G401 (cell line): ENCODE measurements around the gene CLBA1. TPM values are rescaled to one million over a fixed set of nuclear protein-coding genes. Genes with fewer than 3 reads are reported as not detected.
A peak's percentile ranks its signal among the peaks of the same experiment; 100 is the strongest.

Source experiments
- DNase-seq: peaks from one replicate; pipeline ENCODE4 v3.0.0-alpha.2; 2015; ENCODE audit warnings: low spot score
- in situ Hi-C: cut with HindIII; loops from 2 replicates; pipeline ENCODE4 v1.10.0; 2016; ENCODE audit warnings: low sequenced_read_pairs, mixed read lengths
- total RNA-seq: library from RNA; depleted of rRNA; stranded (reverse); fragments of >200 nt; shearing (Covaris generic); gene quantifications from 2 replicates; pipeline ENCODE4 v1.2.3, GENCODE V29; 2014

CLBA1 gene
- total RNA-seq, 1 experiment from 2014 or later, result 18.0 TPM

DNA sequence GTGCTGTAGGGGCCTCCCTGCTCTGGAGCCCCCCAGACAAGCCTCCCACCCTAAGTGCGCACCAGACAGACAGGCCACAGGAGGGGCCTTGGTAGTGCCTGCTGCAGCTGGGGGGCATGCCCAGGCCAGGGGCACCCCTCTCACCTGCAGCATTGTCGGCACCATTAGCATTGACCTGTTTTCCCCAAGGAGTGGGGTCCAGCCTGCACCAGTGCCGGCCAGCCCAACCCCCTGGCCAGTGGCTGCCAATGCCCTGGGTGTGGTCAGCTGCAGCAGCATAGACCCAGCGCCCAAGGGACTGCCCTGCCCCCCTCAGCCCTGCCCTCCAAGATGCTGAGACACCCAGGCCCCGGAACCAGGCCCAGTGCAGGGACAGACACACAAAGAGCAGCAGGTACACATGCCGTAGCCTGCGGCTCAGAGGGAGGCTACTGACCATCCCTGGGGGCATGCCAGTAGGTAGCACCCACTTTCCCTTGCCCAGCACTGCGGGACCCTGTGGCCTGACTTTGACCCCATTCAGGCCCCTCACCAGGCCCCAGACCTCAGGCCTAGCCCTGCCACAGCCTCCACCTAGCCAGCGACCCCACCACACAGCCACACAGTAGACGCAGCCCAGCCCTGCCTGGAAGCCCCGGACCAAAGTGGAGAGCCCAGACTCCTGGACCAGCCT is 8.4 kb upstream of the CLBA1 start:
- in situ Hi-C loops, result no loop called here
- DNase-seq, result no peak

DNA sequence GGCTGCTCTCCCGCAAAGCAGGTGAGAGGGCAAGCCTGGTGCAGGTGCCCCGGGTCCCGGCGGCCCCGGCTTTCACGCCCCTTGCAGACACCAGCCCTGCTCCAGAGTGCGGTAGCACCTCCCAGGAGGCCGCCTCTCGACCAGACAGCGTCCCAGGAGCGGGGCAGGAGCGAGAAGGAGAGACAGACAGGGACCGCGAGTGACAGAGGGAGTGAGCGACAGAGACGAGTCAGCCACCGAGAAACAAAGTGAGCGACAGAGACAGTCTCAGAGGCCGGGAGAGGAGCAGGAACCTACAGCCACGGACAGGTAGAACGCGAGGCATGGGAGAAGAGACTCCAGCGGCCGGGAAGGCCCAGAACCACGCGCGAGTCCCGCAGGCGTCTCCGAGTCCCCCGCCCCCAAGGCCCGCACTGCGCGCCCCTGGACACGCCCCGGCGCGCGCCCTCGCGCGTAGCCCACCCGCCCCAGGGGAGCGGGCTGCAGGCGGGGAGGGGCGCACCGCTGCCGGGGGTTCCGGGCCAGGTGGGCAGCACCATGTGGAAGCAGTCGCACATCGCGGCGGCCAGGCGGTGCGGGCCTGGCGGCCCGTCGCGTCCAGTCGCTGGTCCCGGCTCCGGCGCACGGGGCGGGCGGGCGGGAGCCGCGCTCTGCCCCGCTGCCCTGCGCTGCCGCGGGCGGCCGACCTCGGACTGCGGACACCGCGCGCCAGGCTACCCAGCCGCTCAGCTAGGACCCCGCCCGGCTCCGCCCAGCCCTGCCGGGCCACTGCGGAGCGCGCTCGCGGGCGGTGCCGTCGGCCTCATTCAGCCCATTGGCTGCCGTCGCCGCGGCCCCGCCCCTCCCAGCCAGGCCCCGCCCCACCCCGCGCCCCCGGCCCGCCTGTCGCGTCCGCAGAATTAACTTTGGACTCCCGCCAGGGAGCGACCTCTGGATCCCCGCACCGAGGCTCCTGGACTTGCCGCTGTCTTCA is 7.6 kb upstream of the CLBA1 start, which contains the start of gene AHNAK2:
AHNAK2 (minus strand) TSS at position 694 of the 973 bp plus-strand sequence; CDS start at position 557, 137 bp downstream.
- DNase-seq, result peak; percentile 64
- in situ Hi-C loops, result no loop called here

DNA sequence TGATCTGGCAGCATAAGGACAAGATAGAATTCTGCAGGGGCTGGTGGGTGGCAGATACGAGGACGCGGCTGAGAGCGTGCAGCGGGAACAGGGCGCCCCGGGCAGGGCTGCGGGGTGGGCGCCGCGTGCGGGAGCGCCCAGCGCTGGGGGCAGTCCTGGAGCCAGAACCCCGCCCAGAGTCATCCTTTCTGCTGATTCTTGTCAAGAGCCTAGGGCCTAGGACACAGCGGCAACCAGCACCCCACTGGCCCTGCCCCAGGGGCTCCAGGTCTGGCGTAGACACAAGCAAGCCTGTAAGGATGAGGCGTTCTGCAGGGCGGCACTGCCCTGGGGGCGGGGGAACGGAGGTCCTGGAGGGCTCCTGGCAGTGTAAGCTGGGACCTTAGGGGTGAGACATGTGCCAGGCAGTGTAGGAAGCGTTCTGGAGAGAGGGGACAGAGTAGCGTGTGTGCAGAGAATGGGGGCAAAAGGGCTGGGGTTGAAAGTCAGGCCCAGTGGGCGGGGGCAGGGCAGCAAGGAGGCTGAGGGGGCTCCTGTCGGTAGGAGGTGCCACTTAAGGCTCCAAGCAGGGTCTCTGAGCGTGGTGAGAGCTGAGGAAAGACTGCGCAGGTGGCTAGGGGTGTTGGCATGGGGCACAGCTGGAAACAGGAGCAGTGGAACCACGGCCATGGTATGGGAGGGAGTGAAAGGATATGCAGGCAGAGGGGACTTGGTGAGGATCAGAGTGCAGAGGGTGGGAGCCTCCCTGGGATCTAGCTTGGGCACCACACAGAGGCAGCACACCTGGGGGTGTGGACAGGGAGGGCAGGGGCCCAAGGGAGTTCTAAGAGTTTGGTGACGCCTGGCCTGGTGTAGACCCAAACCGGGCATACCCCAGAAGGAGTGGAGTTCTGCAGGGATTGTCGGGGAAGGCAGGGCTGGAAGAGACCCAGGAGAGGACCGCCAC is 6.6 kb upstream of the CLBA1 start:
- no peak for DNase-seq
- in situ Hi-C loops, result no loop called here

DNA sequence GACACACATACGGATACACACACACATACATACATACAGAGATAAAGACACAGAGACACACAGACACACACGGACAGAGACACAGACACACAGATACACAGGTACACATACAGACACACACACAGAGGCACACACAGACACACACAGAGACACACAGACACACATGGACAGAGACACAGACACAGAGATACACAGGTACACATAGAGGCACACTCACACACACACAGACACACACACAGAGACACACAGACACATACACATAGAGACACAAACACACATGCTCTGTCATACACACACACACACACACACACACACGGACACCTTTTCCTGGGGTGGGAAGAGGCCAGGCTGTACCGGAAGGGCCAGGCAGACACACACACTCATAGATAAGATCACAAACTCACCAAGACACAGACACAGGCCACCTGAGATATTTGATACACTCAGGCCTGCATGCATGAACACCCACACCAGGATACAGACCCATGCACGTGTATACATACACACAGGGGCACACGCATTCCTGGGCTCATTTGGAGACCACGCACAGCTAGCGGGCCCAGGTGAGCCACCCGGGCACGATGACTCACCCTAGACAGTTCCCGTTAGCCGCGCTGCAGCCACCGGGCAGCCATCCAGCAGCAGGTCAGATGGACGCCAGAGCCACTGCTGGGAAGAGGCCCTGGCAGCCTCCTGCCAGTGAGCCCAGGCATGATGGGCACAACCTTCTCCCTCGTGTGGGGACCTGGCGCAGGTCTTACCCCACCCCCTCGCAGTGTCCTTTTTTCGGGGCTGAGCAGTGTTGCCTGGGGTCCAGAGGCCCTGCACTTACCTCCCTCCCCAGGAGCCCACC is 5.6 kb upstream of the CLBA1 start:
- peak; percentile 80 for DNase-seq
- in situ Hi-C loops, result no loop called here

DNA sequence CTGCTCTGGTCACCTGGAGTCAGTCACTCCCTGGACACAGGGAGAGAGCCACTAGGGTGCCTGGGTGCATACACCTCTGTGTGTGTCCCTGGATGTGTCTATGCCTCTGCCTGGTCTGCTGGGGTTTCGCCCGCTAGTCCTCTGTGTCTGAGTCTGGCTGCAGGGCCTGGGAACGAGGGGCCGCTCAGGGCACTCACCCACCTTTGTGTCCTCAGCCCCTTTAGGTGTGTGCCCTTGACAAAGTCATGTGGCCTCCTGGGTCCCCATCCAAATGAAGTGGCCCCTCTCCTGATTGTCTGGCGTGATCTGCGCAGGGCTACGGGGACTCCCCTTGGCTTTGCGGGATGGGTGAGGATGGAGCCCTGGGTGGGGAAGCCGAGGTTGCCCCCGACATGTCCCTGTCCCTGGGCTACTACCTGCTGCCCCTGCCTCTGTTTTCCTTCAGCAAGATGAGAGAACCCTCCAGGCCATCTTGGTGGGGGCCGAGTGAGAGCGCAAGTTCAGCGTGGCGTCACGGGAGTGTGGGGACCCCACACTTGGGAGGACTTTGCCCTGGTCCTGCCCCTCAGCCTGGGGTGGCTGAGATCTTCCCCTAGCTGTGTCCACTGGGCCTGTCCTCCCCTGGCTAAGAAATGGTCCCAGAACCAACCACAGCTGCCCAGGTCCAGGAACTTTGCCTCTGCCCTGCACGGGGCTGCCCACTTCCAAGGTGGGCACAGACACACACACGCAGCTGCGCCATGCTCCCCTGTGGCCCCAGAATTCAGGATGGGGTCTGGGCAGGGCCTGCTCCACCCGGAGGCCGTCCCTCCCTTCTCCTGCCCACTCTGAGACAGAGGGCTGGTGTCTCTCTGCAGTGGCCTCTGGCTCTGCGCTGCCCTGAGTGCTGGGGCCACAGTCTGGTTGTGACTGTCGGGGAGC is 4.7 kb upstream of the CLBA1 start:
- in situ Hi-C loops, result no loop called here
- DNase-seq, result no peak

DNA sequence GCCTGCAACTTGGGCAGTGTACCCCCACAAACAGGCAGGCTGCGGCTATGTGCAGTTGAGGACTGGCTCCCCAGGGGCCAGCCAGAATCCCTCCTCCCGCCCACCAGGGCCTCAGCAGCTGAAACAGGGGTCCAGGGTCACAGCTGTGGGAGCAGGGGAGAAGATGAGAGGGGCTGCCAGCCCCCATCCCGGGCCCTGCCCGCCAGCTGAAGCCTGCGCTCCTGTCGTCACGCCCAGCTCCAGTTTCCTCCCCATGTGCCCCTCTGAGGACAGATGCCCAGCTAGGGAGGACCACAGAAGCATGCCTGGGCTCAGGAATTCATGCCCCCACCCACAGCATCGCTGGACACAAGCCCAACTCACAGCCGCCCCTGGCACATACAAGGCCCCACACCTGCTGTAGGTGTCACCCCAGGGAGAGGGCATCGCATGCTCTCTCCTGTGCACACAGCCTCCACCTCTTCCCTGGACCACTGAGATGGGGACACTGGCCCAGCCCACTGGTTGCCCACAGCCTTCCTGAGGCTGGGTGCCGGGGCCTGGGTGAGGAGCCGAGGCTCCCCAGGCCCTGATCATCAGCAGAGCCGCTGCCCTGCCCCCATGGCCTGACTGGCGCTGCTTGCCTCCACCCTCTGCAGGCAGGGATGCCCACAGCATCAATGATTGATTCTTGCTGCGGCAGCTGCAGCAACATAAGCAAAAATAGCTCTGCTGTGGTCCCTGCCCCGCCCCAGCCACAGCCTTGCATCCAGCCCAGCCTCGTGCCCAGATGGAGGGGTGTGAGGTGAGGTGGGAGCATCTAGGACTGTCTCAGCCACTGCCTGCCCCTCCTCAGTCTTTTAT is 3.7 kb upstream of the CLBA1 start:
- in situ Hi-C loops, result no loop called here

DNA sequence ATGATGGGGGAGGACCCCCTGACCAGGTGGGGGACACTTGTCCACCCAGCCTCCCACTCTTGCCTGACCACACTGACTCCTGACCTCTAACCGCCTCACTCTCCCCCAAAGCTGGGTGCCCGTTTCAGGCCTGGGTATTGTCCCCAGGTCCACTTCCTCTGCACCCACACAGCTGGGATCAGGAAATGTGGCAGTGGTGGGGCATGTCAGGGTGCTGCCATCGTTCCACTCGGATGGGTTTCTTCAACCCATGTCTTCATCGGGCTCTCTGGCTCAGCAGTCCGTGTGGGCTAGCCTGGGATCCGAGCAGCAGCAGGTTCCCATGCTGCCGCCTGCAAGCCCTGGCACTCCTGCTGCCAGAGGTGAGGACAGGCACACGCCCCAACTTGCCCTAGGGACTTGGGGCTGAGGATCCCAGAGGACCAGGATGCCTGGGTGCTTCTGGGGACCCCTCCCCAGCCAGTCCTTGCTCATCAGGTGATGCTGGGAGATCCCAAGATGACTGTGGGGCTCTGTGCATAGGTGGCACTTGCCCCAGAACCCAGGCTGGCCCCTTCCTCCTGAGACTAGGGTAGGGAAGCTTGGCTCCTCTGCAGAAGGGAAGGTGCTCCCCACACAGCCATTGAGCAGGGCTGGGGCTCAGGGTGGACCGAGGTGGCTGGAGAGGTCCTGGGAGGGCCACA is 2.9 kb upstream of the CLBA1 start:
- in situ Hi-C loops, result no loop called here
- DNase-seq, result no peak

More for the DNA sequence above, 3.7 kb upstream of the CLBA1 start:
- no peak for DNase-seq

DNA sequence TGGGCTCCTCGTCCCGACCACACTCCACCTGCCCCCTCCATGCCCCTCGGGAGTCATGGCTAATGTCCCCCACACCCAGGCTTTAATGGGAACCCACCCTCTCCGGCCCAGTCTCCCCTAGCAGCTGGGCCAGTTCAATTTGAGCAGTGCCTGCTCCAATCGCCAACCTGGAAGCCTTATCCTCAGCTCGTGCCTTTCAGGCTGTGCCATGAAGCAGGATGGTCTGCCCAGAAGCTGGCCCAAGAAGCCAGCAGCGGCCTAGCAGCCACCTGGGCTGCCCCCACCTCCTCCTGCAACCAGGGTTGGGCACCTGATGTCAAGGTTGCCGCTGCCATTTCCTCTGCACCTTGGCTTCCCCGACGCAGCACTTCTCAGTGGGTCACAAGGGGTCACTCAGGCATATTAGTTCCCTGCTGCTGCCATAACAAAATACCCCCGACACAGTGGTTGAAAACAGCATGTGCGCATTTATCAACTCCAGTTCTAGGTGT is 2.3 kb upstream of the CLBA1 start:
- no peak for DNase-seq
- in situ Hi-C loops, result no loop called here

DNA sequence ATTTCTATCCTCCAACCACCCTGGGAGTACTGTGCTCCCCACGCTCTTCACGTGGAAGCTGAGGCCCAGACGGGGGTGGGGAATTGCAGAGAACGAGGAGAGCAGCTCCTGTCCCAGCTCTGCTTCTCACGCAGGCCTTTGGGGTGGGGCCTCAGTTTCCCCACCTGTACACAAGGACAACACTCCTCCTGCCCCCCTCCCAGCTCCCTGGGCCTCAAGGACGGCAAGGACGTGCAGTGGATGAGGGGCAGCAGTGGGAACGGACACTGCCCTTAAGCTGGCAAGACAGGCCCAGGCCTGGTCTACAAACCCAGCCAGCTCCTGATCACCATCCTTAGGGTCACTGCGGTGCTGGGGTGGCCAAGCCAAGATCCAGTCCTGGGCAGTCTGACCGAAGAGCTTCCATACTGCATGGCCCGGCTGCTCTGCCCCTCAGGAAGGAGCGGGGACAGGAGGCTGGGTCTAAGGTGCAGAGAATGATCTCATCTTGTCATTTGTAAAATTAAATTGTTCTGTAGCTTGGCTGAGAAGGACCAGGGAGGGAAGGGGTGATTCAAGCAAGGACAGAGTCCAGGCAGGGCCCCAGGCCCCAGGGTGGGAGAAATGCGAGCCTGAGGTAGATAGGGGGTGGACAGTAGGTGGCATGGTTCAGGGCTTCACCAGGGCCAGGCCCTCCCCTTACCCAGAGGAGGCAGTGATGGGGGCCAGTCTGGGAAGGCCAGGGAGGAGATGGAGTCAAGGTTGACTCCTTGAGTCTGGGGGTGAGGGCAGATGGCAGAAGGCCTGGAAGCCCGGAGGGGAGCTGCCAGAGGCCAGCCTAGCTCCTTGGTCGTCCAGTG is 1.3 kb upstream of the CLBA1 start:
- in situ Hi-C loops, result no loop called here

DNA sequence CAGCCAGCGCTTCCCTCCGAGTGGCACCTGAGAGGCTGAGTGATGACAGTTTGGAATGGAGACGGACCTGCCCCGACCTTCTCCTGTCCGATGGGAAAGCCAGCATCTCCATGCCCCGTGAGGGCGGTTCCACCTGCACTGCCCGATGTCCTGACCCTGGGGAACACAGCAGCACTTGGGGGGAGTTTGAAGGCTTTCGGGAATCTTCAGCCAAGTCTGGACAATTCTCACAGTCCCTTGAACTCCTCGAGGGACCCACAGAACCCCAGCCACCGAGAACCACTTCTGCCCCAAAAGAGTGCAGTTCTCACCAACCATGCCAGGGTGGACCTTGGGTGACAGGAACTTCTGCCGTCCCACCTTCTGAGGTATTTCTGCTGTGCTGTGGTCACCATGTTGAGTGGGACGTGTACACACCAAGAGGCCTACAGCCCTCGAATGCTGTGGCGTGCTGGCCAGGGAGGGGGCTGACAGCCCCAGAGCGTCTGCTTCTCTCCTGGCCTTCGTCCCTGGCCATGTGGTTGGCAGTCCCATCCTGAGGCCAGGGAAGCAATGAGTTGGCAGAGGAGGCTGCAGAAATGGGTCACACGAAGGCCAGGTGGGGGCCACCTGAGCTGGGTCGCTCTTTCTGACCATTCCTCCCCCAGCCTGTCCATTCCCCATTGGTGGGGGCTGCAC is 1.0 kb downstream of the CLBA1 start:
- DNase-seq, result peak; percentile 56
- in situ Hi-C loops, result no loop called here

More for the DNA sequence above, 1.3 kb upstream of the CLBA1 start:
- no peak for DNase-seq

DNA sequence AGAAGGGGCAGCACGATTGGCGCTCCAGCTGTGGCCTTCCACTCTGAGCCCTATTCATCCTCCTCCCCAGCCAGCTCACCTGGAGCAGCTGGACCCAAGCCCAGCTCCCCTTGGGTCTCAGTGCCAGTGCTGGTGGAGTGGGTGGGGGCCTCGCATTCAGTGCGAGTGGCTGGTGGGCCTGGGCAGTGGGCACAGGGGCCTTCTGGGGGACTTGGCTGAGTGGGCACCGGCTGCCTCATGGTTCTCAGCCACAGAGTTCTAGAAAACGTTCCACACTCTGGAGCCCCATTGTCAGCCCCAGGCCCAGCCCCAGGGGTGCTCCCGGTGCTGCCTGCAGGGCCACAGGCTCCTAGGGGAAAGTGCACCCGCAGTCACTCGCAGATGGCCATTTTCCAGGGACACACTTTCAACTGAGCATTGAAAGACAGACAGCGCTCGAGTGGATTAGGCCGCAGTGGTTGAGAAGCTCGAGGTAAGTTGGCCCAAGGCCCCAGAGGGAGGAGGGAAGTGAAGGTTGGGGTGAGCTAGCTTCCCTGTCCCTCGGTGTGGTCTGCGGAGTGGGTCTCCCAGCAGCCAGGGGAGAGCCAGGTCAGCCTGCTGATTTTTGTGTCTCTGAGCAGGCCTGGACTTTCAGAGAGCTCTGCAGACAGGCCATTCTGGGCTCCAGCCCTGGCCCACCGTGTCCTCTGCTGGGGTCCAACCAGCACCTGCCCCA is 3.8 kb downstream of the CLBA1 start:
- in situ Hi-C loops, result no loop called here

DNA sequence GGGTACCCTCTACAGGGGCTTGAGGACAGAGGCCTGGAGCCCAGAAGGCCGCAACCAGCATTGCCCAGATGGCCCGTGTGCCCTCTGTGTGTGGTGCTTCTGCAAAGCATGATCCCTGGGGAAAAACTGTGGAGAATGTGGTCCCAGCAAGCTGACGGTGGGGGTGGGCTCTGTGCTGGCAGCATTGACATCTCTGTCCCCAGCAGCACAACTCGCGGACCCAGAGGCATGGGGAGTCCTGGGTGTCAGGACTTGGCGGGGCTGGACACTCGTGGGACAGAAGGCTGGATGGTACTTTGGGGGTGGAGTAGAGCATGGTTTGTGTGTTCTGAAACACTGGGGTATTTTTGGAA is 4.3 kb downstream of the CLBA1 start:
- no peak for DNase-seq
- in situ Hi-C loops, result no loop called here

More for the DNA sequence above, 3.8 kb downstream of the CLBA1 start:
- no peak for DNase-seq

DNA sequence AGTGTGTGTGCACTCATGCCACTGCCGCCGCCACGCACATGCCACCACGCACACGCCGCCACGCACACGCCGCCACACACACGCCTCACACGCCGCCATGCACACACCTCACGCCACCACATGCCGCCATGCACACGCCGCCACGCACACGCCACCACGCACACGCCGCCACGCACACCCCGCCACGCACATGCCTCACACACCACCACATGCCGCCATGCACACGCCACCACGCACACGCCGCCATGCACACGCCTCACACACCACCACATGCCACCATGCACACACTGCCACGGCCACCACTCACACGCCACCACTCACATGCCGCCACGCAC is 6.3 kb downstream of the CLBA1 start:
- in situ Hi-C loops, result no loop called here
- no peak for DNase-seq

DNA sequence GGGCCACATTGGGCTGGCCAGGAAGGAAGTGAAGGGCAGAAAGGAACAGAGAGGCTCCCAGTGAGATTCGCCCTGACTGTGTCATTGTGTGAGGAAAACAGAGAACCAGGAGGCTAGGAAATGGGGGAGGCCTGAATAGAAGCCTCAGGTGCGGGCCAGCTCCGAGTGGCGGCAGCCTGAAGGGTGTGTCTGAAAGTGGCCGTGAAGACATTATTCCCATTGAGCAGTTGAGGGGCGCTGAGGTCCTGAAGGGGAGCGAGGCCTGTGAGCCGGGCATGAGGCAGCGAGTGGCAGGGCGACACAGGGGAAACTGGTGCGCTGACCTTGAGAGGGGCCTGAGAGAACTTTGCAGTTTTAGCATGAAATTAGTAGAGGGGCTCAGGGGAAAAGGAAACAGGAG is 6.9 kb downstream of the CLBA1 start:
- in situ Hi-C loops, result no loop called here
- DNase-seq, result no peak
